Measurements from ENCODE around the gene ENOSF1. TPM values are rescaled to one million over a fixed set of nuclear protein-coding genes. Genes with fewer than 3 reads are reported as not detected.

The ENOSF1 gene
- total and polyA plus RNA-seq, 2 of the 13 experiments (the other 11 are each of a cell fraction or from before 2014, with no cell fraction given) = 37.6 to 40.1 TPM

DNA sequence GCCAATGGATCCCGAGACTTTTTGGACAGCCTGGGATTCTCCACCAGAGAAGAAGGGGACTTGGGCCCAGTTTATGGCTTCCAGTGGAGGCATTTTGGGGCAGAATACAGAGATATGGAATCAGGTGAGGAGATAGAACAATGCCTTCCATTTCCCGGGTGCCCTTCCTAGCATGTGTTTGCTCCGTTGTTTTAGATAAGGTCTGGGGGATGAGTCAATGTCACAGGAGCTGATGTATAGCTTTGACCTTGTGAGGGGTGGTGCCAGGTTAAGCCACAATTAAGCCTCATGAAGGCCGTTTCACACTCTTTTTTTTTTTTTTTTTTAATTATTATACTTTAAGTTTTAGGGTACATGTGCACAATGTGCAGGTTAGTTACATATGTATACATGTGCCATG lies 50.2 kb downstream of the ENOSF1 start (continued):
- TF ChIP-seq, protein P1, sequence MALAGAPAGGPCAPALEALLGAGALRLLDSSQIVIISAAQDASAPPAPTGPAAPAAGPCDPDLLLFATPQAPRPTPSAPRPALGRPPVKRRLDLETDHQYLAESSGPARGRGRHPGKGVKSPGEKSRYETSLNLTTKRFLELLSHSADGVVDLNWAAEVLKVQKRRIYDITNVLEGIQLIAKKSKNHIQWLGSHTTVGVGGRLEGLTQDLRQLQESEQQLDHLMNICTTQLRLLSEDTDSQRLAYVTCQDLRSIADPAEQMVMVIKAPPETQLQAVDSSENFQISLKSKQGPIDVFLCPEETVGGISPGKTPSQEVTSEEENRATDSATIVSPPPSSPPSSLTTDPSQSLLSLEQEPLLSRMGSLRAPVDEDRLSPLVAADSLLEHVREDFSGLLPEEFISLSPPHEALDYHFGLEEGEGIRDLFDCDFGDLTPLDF (CRISPR knock-in tag; IDR thresholded peaks at IDR 0.05) = no peak

- ChIA-PET CTCF (ENCODE audit: low intra/inter-chr PET ratio, low total read pairs) (no interaction called here), POLR2A (no interaction called here)
- intact Hi-C loops (cut with micrococcal nuclease; ENCODE audit: unreplicated experiment) = loop anchor here (2.0 to 10.0 kb wide), 4 partner anchors 37 to 175 kb away; partner anchors contain the start of gene CLUL1
- DNase-seq (ENCODE audit: low spot score) (no peak), ATAC-seq (no peak), FAIRE-seq (no peak)
- Histone ChIP-seq H3K27me3 (ENCODE audit: control insufficient read depth in 1 of 2, insufficient read depth in 2 of 2, low read length in 2 of 2) (no peaks in the 10 kb centered on the region), H4K20me1 (ENCODE audit: insufficient read depth, low read length) (peaks cover 10% of the 10 kb centered on the region; the same call in 1 of the 2 replicates), H3K9ac (ENCODE audit: insufficient read depth, low read depth, low read length) (no peak overlapping the region), H2AFZ (ENCODE audit: low read length) (no peak overlapping the region), H3K4me3 (replicated peaks in 1 of 3; ENCODE audit: insufficient read depth in 1 of 3, low read depth in 2 of 3, low read length in 3 of 3) (0 out of 6 replicates have a peak overlapping the region, but pooled peaks of 1 of the 3 experiments have one; percentile 91), H3K27ac (ENCODE audit: extremely low read length, insufficient read depth, low read length) (no peak overlapping the region), H3K9me3 (ENCODE audit: low read length) (no peaks in the 10 kb centered on the region), H3K4me2 (ENCODE audit: low read depth, low read length) (peak overlapping the region; percentile 98; the same call in 1 of the 2 replicates), H3K4me1 (ENCODE audit: insufficient read depth, low read length) (peaks cover 37% of the 10 kb centered on the region), H3K79me2 (ENCODE audit: insufficient read depth, low read length) (peaks cover 58% of the 10 kb centered on the region), H3K36me3 (replicated peaks in 1 of 2; ENCODE audit: control insufficient read depth in 1 of 2, insufficient read depth in 2 of 2, low read length in 2 of 2) (peaks cover 11 to 26% of the 10 kb centered on the region in 2 experiments)
- BruUV-seq (replicated peaks) = no TSS peak
- 100% methylated on average over 6 of the region's 6 CpGs for WGBS (ENCODE audit: low lambda C conversion rate)
- in situ Hi-C loops (cut with HindIII; ENCODE audit: extremely low pct_ligation_motif_present, low pct_unique_long_range_greater_than_20kb) = no loop called here
- TF ChIP-seq, protein P2, sequence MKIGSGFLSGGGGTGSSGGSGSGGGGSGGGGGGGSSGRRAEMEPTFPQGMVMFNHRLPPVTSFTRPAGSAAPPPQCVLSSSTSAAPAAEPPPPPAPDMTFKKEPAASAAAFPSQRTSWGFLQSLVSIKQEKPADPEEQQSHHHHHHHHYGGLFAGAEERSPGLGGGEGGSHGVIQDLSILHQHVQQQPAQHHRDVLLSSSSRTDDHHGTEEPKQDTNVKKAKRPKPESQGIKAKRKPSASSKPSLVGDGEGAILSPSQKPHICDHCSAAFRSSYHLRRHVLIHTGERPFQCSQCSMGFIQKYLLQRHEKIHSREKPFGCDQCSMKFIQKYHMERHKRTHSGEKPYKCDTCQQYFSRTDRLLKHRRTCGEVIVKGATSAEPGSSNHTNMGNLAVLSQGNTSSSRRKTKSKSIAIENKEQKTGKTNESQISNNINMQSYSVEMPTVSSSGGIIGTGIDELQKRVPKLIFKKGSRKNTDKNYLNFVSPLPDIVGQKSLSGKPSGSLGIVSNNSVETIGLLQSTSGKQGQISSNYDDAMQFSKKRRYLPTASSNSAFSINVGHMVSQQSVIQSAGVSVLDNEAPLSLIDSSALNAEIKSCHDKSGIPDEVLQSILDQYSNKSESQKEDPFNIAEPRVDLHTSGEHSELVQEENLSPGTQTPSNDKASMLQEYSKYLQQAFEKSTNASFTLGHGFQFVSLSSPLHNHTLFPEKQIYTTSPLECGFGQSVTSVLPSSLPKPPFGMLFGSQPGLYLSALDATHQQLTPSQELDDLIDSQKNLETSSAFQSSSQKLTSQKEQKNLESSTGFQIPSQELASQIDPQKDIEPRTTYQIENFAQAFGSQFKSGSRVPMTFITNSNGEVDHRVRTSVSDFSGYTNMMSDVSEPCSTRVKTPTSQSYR (CRISPR knock-in tag; IDR thresholded peaks at IDR 0.05; ENCODE audit: borderline replicate concordance) = no peak
- TF ChIP-seq ZNF567 (CRISPR knock-in tag; IDR thresholded peaks at IDR 0.05; ENCODE audit: borderline replicate concordance) (no peak), HIVEP1 (CRISPR knock-in tag; IDR thresholded peaks at IDR 0.05) (no peak), PCBP1 (IDR thresholded peaks at IDR 0.05; ENCODE audit: borderline replicate concordance, low read depth, low read length) (no peak), SPEN (CRISPR knock-in tag; IDR thresholded peaks at IDR 0.05; ENCODE audit: low read depth) (no peak), ATF5 (CRISPR knock-in tag; IDR thresholded peaks at IDR 0.05; ENCODE audit: low read depth) (no peak), TBX2 (CRISPR knock-in tag; IDR thresholded peaks at IDR 0.05; ENCODE audit: borderline replicate concordance) (no peak), ZSCAN31 (CRISPR knock-in tag; IDR thresholded peaks at IDR 0.05; ENCODE audit: low read depth) (no peak), ZNF619 (CRISPR knock-in tag; IDR thresholded peaks at IDR 0.05) (no peak), ZNF232 (CRISPR knock-in tag; IDR thresholded peaks at IDR 0.05; ENCODE audit: borderline replicate concordance) (no peak), SKI (IDR thresholded peaks at IDR 0.05; ENCODE audit: partially characterized antibody) (no peak), JDP2 (CRISPR knock-in tag; IDR thresholded peaks at IDR 0.05; ENCODE audit: borderline replicate concordance) (no peak), ZEB1 (IDR thresholded peaks at IDR 0.05; ENCODE audit: insufficient replicate concordance, low read depth) (no peak)
- TF ChIP-seq, protein P3, sequence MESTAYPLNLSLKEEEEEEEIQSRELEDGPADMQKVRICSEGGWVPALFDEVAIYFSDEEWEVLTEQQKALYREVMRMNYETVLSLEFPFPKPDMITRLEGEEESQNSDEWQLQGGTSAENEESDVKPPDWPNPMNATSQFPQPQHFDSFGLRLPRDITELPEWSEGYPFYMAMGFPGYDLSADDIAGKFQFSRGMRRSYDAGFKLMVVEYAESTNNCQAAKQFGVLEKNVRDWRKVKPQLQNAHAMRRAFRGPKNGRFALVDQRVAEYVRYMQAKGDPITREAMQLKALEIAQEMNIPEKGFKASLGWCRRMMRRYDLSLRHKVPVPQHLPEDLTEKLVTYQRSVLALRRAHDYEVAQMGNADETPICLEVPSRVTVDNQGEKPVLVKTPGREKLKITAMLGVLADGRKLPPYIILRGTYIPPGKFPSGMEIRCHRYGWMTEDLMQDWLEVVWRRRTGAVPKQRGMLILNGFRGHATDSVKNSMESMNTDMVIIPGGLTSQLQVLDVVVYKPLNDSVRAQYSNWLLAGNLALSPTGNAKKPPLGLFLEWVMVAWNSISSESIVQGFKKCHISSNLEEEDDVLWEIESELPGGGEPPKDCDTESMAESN (CRISPR knock-in tag; conservative IDR thresholded peaks at IDR 0.05) = no peak
Measured at GRCh38 chr18:659597-659996, 52.8 kb downstream of the ENOSF1 start.

All from HepG2 (cell line).